NB4 (cell line): ENCODE data around the gene FCRL4.

Source experiments
- DNase-seq: peaks from one replicate; pipeline ENCODE4 v3.0.0; 2010; ENCODE audit warnings: low read depth
- H3K4me3 ChIP-seq: one replicate; pipeline ENCODE4 v1.5.1; 2011; ENCODE audit warnings: mild to moderate bottlenecking, low read depth, low read length, moderate library complexity
- MYC ChIP-seq: IDR thresholded peaks from 2 replicates; pipeline ENCODE4 v1.6.1; 2011; ENCODE audit warnings: low read depth, low read length
- POLR2A ChIP-seq: IDR thresholded peaks from 2 replicates; pipeline ENCODE4 v1.6.1; 2011; ENCODE audit warnings: mild to moderate bottlenecking; ENCODE audit not compliant: insufficient read length; ENCODE audit errors: extremely low read depth
- TF ChIP-seq, protein P1 (sequence below): IDR thresholded peaks from one replicate; pipeline ENCODE4 v1.5.1; 2012; ENCODE audit warnings: low read depth, low read length
- TF ChIP-seq, protein P2 (sequence below): IDR thresholded peaks from 2 replicates; pipeline ENCODE4 v1.6.1; 2011; ENCODE audit warnings: low read depth, low read length

FCRL4 gene

DNA sequence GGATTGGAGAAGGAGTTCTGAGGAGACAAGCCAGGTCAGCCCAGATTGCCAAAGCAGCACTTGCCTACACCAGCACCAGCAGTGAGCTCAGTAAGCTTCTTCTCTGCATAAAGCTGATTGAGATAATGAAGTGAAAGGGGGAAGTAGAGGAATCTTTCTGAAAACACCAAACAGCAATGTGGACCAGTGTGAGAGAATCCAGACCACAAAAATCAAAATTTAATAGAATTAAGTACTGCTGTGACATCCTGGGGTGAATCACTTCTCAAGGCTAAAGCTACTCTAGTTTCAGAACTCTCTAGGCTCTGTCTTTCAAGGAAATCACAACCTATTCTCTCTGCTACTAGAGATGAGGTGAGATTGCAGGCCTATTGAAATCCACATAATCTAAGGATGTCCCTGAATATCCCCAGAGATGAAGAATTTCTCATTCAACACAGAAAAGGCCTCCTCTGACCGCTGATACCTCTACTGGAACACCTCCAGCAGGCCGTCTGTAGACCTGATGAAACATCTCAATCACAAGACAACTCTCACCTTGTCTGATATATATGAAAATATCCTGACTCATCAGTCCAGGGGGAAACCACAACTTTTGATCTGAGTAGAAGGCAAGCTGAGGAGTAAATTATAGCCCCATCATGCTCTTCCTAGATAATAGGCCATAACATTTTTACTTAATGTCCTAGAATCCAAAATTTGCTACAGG lies at the start of gene FCRL4:
Gene FCRL4, minus strand, starts transcription at position 127 of the 709 bp plus-strand sequence. CDS start 141 bp downstream, outside the sequence.
- H3K4me3 ChIP-seq, result no peak within 1 kb of the TSS
- peak; percentile 29 for DNase-seq
- TF ChIP-seq, protein P1, sequence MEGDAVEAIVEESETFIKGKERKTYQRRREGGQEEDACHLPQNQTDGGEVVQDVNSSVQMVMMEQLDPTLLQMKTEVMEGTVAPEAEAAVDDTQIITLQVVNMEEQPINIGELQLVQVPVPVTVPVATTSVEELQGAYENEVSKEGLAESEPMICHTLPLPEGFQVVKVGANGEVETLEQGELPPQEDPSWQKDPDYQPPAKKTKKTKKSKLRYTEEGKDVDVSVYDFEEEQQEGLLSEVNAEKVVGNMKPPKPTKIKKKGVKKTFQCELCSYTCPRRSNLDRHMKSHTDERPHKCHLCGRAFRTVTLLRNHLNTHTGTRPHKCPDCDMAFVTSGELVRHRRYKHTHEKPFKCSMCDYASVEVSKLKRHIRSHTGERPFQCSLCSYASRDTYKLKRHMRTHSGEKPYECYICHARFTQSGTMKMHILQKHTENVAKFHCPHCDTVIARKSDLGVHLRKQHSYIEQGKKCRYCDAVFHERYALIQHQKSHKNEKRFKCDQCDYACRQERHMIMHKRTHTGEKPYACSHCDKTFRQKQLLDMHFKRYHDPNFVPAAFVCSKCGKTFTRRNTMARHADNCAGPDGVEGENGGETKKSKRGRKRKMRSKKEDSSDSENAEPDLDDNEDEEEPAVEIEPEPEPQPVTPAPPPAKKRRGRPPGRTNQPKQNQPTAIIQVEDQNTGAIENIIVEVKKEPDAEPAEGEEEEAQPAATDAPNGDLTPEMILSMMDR, result no peak
- no peak for TF ChIP-seq POLR2A
- TF ChIP-seq, protein P2, sequence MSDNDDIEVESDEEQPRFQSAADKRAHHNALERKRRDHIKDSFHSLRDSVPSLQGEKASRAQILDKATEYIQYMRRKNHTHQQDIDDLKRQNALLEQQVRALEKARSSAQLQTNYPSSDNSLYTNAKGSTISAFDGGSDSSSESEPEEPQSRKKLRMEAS, result no peak
- no peak for TF ChIP-seq MYC

DNA sequence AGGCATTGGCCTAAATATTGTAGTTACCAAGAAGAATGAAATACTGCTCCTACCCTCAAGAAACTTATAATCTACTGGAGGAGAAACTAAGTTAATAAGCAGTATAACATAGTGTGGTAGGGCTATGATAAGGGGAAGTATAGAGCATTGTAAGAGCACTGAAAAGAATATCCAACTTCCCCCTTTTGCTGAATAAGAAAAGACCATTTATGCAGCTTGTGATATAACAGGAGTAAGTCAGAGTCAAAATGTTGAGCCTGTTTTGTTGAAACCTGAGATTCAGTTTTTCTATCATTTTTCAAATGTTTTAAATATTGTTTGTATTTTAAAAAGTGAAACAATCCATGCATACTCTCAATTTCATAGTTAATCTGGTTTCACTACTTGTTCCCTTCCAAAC lies 48.3 kb upstream of the FCRL4 start:
- DNase-seq, result peak; percentile 51
- no peak overlapping the region for H3K4me3 ChIP-seq
- TF ChIP-seq, protein P1, result no peak
- TF ChIP-seq, protein P2, result no peak
- TF ChIP-seq POLR2A, result no peak

DNA sequence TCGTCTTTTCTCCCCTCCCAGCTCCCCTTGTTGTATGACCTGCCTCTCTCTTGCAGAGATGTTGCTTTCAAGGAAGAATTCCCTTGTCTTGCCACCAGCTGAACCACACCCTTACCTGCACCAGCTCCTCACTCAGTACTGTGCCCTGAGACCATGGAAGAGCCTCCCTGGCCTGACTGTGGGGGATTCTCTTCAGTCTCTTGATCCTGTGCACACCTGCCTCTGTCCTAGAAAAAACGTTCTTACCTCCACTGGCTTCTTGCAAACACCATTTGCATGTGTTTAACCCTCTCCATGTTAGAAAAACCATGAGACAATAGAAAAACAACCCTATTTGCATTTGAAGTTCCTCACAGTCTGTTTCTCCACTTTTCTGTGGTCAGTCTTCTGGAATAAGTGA lies 43.3 kb upstream of the FCRL4 start:
- no peak overlapping the region for H3K4me3 ChIP-seq
- TF ChIP-seq, protein P1, result no peak
- TF ChIP-seq, protein P2, result no peak
- no peak for TF ChIP-seq POLR2A
- TF ChIP-seq MYC, result no peak
- no peak for DNase-seq

DNA sequence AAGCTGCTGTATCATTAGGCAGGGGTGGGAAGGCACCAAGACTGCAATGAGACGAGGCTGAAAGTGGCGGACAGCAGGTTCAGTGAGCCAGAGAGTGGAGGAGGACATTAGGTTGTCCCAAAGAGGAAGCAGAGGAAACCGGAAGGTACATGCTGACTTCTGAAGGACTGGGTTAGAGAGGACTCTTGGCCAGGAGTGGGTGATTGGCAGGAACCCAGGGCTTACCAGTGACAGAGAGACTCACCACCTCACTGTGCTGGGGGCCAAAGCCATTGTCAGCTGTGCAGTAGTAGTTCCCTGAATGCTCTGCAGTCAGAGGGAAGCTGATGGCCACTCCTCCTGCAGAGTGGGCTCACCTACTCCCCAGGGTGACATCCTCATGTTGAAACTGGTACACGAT lies 41.9 kb upstream of the FCRL4 start:
- TF ChIP-seq MYC (no peak), POLR2A (no peak)
- TF ChIP-seq, protein P2, result no peak
- TF ChIP-seq, protein P1, result no peak
- DNase-seq, result no peak

DNA sequence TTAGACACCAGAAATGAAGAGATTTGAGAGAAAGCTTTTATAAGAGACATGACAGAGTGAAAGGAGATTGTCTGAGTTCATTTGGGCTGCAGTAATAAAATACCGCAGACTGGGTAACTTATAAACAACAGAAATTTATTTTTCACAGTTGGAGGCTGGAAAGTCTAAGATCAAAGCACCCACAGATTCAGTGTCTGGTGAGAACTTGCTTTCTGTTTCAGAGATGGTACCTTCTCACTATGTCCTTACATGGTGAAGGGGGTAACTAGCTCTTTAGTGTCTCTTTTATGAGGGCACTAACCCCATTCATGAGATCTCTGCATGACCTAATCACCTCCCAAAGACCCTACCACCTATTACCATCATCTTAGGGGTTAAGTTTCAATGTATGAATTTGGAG lies 30.9 kb upstream of the FCRL4 start:
- no peak for DNase-seq
- no peak overlapping the region for H3K4me3 ChIP-seq
- TF ChIP-seq POLR2A (no peak), MYC (no peak)
- TF ChIP-seq, protein P1, result no peak
- TF ChIP-seq, protein P2, result no peak

More for the DNA sequence above, 41.9 kb upstream of the FCRL4 start:
- H3K4me3 ChIP-seq, result no peak overlapping the region
